ENCODE data around the gene TIAM2.

Gene TIAM2

DNA sequence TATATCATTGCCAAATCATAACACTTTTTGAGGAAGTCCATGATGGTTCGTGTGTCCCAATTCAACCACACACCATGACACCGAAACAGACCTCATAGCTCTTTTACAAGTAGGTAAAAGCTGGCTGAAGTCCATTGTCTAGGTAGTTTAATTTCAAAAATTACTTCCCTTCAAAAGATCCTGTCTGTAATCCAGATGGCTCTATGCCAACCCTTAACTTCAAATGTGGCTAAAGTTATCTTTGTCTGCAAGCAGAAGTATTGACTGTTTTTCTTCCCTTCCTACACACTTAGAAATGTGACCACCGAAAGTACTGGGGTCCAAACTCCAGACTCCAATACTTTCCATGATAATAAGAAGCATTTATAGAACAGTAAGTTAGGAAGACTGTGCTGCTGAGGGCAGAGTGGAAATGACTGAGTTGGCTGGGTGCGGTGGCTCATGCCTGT lies 8.3 kb upstream of the TIAM2 start:
- H3K9me3 ChIP-seq (ENCODE audit: severe bottlenecking) = no peaks in the 10 kb centered on the region
- no peaks in the 10 kb centered on the region for H3K27me3 ChIP-seq (ENCODE audit: insufficient read depth, poor library complexity, severe bottlenecking)
- no peak for ATAC-seq (ENCODE audit: low read depth)
- H3K4me3 ChIP-seq (ENCODE audit: severe bottlenecking) = no peak overlapping the region
- no peak for DNase-seq (ENCODE audit: low spot score)
- no peaks in the 10 kb centered on the region for H3K36me3 ChIP-seq (ENCODE audit: low read depth)
- no peaks in the 10 kb centered on the region for H3K4me1 ChIP-seq (ENCODE audit: insufficient read depth, poor library complexity, severe bottlenecking)
- TF ChIP-seq, protein P1, sequence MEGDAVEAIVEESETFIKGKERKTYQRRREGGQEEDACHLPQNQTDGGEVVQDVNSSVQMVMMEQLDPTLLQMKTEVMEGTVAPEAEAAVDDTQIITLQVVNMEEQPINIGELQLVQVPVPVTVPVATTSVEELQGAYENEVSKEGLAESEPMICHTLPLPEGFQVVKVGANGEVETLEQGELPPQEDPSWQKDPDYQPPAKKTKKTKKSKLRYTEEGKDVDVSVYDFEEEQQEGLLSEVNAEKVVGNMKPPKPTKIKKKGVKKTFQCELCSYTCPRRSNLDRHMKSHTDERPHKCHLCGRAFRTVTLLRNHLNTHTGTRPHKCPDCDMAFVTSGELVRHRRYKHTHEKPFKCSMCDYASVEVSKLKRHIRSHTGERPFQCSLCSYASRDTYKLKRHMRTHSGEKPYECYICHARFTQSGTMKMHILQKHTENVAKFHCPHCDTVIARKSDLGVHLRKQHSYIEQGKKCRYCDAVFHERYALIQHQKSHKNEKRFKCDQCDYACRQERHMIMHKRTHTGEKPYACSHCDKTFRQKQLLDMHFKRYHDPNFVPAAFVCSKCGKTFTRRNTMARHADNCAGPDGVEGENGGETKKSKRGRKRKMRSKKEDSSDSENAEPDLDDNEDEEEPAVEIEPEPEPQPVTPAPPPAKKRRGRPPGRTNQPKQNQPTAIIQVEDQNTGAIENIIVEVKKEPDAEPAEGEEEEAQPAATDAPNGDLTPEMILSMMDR (IDR thresholded peaks at IDR 0.05; ENCODE audit: poor library complexity, severe bottlenecking) = no peak
- no peak overlapping the region for H3K27ac ChIP-seq (ENCODE audit: poor library complexity, severe bottlenecking)

DNA sequence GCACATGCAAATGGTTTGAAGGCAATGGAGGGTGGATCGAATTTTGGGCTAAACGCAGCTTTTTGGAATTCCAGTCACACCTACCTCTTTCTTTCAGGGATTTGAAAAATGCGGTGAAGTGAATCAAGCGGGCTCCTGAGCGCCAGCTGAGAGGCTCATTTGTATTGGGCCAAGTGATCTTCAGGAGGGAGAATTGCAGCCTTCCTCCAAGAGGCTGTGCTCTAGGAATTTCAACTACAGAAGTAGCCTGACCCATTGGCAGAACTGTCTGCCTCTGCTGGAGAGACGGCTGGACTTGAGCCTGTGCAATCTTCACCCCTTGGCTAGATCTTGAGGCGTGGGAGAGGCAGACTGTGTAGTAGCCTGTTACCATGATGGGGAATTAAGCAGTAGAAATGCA lies 5.7 kb upstream of the TIAM2 start:
- Histone ChIP-seq H3K27ac (ENCODE audit: poor library complexity, severe bottlenecking) (no peak overlapping the region), H3K36me3 (ENCODE audit: low read depth) (no peaks in the 10 kb centered on the region), H3K4me1 (ENCODE audit: insufficient read depth, poor library complexity, severe bottlenecking) (no peaks in the 10 kb centered on the region), H3K4me3 (ENCODE audit: severe bottlenecking) (no peak overlapping the region), H3K9me3 (ENCODE audit: severe bottlenecking) (no peaks in the 10 kb centered on the region), H3K27me3 (ENCODE audit: insufficient read depth, poor library complexity, severe bottlenecking) (no peaks in the 10 kb centered on the region)
- DNase-seq (ENCODE audit: low spot score) (no peak), ATAC-seq (ENCODE audit: low read depth) (no peak)
- TF ChIP-seq, protein P1 (IDR thresholded peaks at IDR 0.05; ENCODE audit: poor library complexity, severe bottlenecking) = no peak

DNA sequence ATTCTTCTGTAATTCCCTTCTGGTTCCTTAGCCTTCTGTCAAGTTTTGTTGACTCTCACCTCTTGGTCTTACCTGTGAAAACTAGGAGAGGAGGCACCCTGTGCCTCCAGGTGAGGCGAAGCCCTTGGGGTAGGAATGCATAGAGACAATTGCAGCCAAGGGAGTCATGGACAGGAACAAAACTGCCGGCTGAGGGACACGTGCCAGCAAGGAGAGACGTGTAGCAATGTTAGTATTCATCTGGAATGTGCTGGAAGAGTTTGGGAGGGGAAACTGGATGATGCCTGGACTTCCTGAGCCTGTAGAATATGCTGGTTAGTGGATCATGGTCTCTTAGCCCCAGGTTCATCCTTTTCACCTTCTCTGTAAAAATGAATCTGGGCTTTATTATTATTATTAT lies 3.9 kb upstream of the TIAM2 start:
- Histone ChIP-seq H3K27ac (ENCODE audit: poor library complexity, severe bottlenecking) (no peak overlapping the region), H3K4me3 (ENCODE audit: severe bottlenecking) (no peak overlapping the region), H3K27me3 (ENCODE audit: insufficient read depth, poor library complexity, severe bottlenecking) (peaks cover 7% of the 10 kb centered on the region), H3K4me1 (ENCODE audit: insufficient read depth, poor library complexity, severe bottlenecking) (no peaks in the 10 kb centered on the region), H3K9me3 (ENCODE audit: severe bottlenecking) (no peaks in the 10 kb centered on the region), H3K36me3 (ENCODE audit: low read depth) (no peaks in the 10 kb centered on the region)
- DNase-seq (ENCODE audit: low spot score) (no peak), ATAC-seq (ENCODE audit: low read depth) (peak; percentile 36; the same call in 1 of the 3 replicates)
- TF ChIP-seq, protein P1 (IDR thresholded peaks at IDR 0.05; ENCODE audit: poor library complexity, severe bottlenecking) = no peak

DNA sequence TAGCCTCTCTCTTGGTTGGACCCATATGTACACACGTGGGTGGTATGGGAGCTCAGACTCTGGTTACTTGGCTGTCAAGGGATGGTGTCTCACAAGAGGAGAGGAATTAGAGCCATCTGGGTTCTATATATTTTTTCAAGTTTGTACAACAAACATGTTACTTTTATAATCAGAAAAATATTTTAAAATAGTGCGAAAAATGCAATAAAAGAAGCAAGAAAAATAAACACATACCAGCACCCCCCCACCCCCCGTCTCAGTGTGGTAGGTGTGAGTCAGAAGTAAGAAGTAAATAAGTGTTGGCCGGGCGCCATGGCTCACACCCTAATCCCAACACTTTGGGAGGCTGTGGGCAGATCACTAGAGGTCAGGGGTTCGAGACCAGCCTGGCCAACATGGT lies 2.1 kb upstream of the TIAM2 start:
- Histone ChIP-seq H3K4me1 (ENCODE audit: insufficient read depth, poor library complexity, severe bottlenecking) (no peaks in the 10 kb centered on the region), H3K36me3 (ENCODE audit: low read depth) (no peaks in the 10 kb centered on the region), H3K27ac (ENCODE audit: poor library complexity, severe bottlenecking) (no peak overlapping the region), H3K9me3 (ENCODE audit: severe bottlenecking) (no peaks in the 10 kb centered on the region), H3K27me3 (ENCODE audit: insufficient read depth, poor library complexity, severe bottlenecking) (peaks cover 14% of the 10 kb centered on the region), H3K4me3 (ENCODE audit: severe bottlenecking) (no peak overlapping the region)
- TF ChIP-seq, protein P1 (IDR thresholded peaks at IDR 0.05; ENCODE audit: poor library complexity, severe bottlenecking) = no peak
- ATAC-seq (ENCODE audit: low read depth) = no peak
- DNase-seq (ENCODE audit: low spot score) = no peak

DNA sequence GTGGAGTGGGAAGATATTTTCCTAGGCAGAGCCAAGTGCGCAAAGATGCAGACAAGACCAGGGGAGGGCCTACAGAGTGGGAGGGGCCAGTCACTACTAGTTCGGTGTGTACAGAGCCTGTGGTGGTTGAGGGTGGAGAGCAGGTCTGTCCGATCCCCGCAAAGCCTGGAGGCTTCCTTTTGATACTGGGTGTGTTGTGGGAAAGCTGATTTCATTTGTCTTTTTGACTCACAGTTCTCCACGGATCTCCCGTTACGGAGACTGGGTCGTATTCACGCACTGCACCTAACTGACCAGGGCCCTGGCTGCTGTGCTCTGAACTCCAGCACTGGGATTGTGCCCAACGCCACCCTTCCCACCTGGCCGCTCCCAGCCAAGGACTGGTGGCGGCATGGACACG lies 1.4 kb upstream of the TIAM2 start:
- Histone ChIP-seq H3K36me3 (ENCODE audit: low read depth) (no peaks in the 10 kb centered on the region), H3K9me3 (ENCODE audit: severe bottlenecking) (no peaks in the 10 kb centered on the region), H3K4me1 (ENCODE audit: insufficient read depth, poor library complexity, severe bottlenecking) (no peaks in the 10 kb centered on the region), H3K4me3 (ENCODE audit: severe bottlenecking) (no peak overlapping the region), H3K27ac (ENCODE audit: poor library complexity, severe bottlenecking) (no peak overlapping the region), H3K27me3 (ENCODE audit: insufficient read depth, poor library complexity, severe bottlenecking) (peaks cover 14% of the 10 kb centered on the region)
- ATAC-seq (ENCODE audit: low read depth) = no peak
- DNase-seq (ENCODE audit: low spot score) = no peak
- TF ChIP-seq, protein P1 (IDR thresholded peaks at IDR 0.05; ENCODE audit: poor library complexity, severe bottlenecking) = no peak
